ENCODE measurements around the gene MYO19. TPM values are rescaled to one million over a fixed set of nuclear protein-coding genes. Genes with fewer than 3 reads are reported as not detected.

The MYO19 gene
- total and polyA plus RNA-seq, 4 donors: 8.7 to 47.2 (median 20.8) TPM

DNA sequence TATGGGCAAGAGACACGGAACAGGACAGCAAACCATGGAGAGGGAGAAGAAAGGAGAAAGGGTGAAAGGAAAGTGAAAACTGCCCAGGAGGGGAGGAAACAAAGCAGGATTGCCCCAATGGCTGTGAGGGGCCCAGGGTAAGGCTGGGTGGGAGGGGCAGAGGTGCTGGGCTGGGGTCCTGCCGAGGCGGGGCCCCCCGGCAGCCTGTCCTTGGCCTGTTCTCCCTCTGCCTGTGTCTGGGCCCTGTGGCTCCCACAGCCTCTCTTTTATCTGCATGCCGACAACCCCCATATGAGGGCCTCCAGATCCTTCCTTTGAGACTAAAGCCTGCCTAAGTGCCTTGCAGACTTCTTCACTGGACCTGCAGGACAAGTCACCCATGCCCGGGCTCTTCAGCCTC, 32.7 kb downstream of the MYO19 start:
- no peak overlapping the region for H3K9ac ChIP-seq (ENCODE audit: low read depth in 1 of 2, low read length in 2 of 2)
- no peak for DNase-seq (ENCODE audit: low spot score)
- 95% methylated on average over 6 of the region's 6 CpGs for WGBS
- no peak for TF ChIP-seq HNF4G (IDR thresholded peaks at IDR 0.05)
- TF ChIP-seq ATF3 (IDR thresholded peaks at IDR 0.05): no peak
- TF ChIP-seq TAF1 (conservative IDR thresholded peaks at IDR 0.05): no peak
- no peak for TF ChIP-seq SP1 (IDR thresholded peaks at IDR 0.05)
- no peak for TF ChIP-seq YY1 (IDR thresholded peaks at IDR 0.05)
- TF ChIP-seq GABPA (IDR thresholded peaks at IDR 0.05 in 1 of 2, conservative IDR thresholded peaks at IDR 0.05 in 1 of 2): no peak
- no peak for TF ChIP-seq RAD21 (IDR thresholded peaks at IDR 0.05)
- no peak for TF ChIP-seq RXRA (IDR thresholded peaks at IDR 0.05)
- TF ChIP-seq ZBTB33 (IDR thresholded peaks at IDR 0.05): no peak
- no peak for TF ChIP-seq MAX (IDR thresholded peaks at IDR 0.05)
- no peak for TF ChIP-seq JUND (IDR thresholded peaks at IDR 0.05)
- no peaks in the 10 kb centered on the region for H3K9me3 ChIP-seq (ENCODE audit: control insufficient read depth in 4 of 4, low read length in 3 of 4)
- peaks cover 2 to 57% (median 16%) of the 10 kb centered on the region in 4 donors for H3K36me3 ChIP-seq (ENCODE audit: control insufficient read depth in 4 of 4, insufficient read depth in 3 of 4, low read depth in 1 of 4, low read length in 3 of 4)
- no peak overlapping the region for H3K4me3 ChIP-seq (ENCODE audit: low read depth in 1 of 3, low read length in 3 of 3)
- H3K27me3 ChIP-seq (ENCODE audit: control insufficient read depth in 4 of 4, insufficient read depth in 4 of 4, low read length in 3 of 4): no peaks in the 10 kb centered on the region
- H3K4me1 ChIP-seq (ENCODE audit: control insufficient read depth in 4 of 4, insufficient read depth in 4 of 4, low read length in 3 of 4): no peaks in the 10 kb centered on the region
- no peak overlapping the region for H3K27ac ChIP-seq (ENCODE audit: low read depth in 1 of 2, low read length in 2 of 2)

DNA sequence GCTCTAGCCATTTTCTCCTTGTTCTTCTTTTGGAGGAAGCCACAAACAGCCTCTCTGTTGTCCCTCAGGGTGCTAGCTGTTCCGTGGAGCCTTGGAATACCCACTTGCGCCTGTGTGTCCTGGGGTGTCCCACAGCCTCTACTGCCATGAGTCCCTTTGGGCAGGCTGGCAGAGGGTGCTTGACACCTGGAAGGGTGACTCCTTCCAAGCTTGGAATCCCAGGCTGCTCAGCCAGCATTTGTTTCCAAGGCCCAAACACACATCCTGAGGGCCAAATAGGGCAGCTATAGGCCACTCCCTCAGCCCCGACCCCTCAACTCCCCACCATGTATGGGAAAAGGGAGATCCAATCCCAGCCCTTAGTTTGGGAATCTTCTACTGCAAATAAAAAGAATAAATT, 33.3 kb downstream of the MYO19 start:
- no peak for TF ChIP-seq HNF4A (conservative IDR thresholded peaks at IDR 0.05)
- TF ChIP-seq EGR1 (IDR thresholded peaks at IDR 0.05; ENCODE audit: low read depth in 2 of 2): no peak
- TF ChIP-seq TAF1 (conservative IDR thresholded peaks at IDR 0.05): no peak
- TF ChIP-seq ZBTB33 (IDR thresholded peaks at IDR 0.05): no peak
- no peak for TF ChIP-seq HNF4G (IDR thresholded peaks at IDR 0.05)
- TF ChIP-seq RAD21 (IDR thresholded peaks at IDR 0.05): no peak
- no peak for TF ChIP-seq ATF3 (IDR thresholded peaks at IDR 0.05)
- no peak for TF ChIP-seq NR2F2 (IDR thresholded peaks at IDR 0.05)
- no peak for TF ChIP-seq SP1 (IDR thresholded peaks at IDR 0.05)
- TF ChIP-seq FOXA1 (IDR thresholded peaks at IDR 0.05): no peak
- no peak for TF ChIP-seq YY1 (IDR thresholded peaks at IDR 0.05)
- TF ChIP-seq FOXA2 (IDR thresholded peaks at IDR 0.05): no peak
- no peak for TF ChIP-seq GABPA (IDR thresholded peaks at IDR 0.05 in 1 of 2, conservative IDR thresholded peaks at IDR 0.05 in 1 of 2)
- no peak for TF ChIP-seq REST (IDR thresholded peaks at IDR 0.05)
- TF ChIP-seq RXRA (IDR thresholded peaks at IDR 0.05): no peak
- no peak for TF ChIP-seq CTCF (IDR thresholded peaks at IDR 0.05; ENCODE audit: low read depth, low read length, missing input control)
- Histone ChIP-seq H3K4me3 (ENCODE audit: low read depth in 1 of 3, low read length in 3 of 3) (no peak overlapping the region), H3K27ac (ENCODE audit: low read depth in 1 of 2, low read length in 2 of 2) (no peak overlapping the region), H3K4me1 (ENCODE audit: control insufficient read depth in 4 of 4, insufficient read depth in 4 of 4, low read length in 3 of 4) (no peaks in the 10 kb centered on the region), H3K9me3 (ENCODE audit: control insufficient read depth in 4 of 4, low read length in 3 of 4) (no peaks in the 10 kb centered on the region), H3K9ac (ENCODE audit: low read depth in 1 of 2, low read length in 2 of 2) (no peak overlapping the region), H3K27me3 (ENCODE audit: control insufficient read depth in 4 of 4, insufficient read depth in 4 of 4, low read length in 3 of 4) (no peaks in the 10 kb centered on the region), H3K36me3 (ENCODE audit: control insufficient read depth in 4 of 4, insufficient read depth in 3 of 4, low read depth in 1 of 4, low read length in 3 of 4) (peaks cover 2 to 56% (median 17%) of the 10 kb centered on the region in 4 donors)
- WGBS: 98% methylated on average over 3 of the region's 3 CpGs
- no peak for DNase-seq (ENCODE audit: low spot score)
